HEK293 (cell line): ENCODE measurements around the gene ADGRB3.

Source experiments
- CTCF ChIA-PET: fragments of 350-600 bp; formaldehyde crosslinking; extraction: SDS; loops from one replicate; lab custom pipeline; 2021; ENCODE audit warnings: antibody characterized with exemption; lab: Yijun Ruan, JAX
- POLR2A ChIA-PET: fragments of 300-600 bp; formaldehyde crosslinking; extraction: SDS; loops from one replicate; lab custom pipeline; 2020; ENCODE audit warnings: antibody characterized with exemption, inconsistent platforms; lab: Yijun Ruan, JAX
- H3K27ac ChIP-seq: fragments of 200-500 bp; sonication (Bioruptor generic); 2 replicates; pipeline ENCODE4 v1.5.1; 2014; ENCODE audit warnings: low read depth, low read length, control low read depth, inconsistent platforms; ENCODE audit errors: extremely low read depth
- H3K36me3 ChIP-seq, 2 experiments: fragments of 200-500 bp in 1 of 2; sonication (Bioruptor generic) in 1 of 2; 1 replicate in 1 of 2; 2 replicates in 1 of 2; pipeline ENCODE4 v1.5.1; 2014 to 2017; ENCODE audit warnings: inconsistent platforms in 2 of 2, low read length in 2 of 2; ENCODE audit not compliant: control insufficient read depth in 2 of 2, insufficient read depth in 1 of 2
- H3K4me1 ChIP-seq: fragments of 200-500 bp; sonication (Bioruptor generic); 2 replicates; pipeline ENCODE4 v1.5.1; 2014; ENCODE audit warnings: mild to moderate bottlenecking, low read length, inconsistent platforms; ENCODE audit not compliant: control insufficient read depth, insufficient read depth
- H3K4me3 ChIP-seq: 2 replicates; pipeline ENCODE4 v1.5.1; 2011; ENCODE audit warnings: low read depth, mild to moderate bottlenecking, control low read depth, low read length, moderate library complexity
- H3K9me3 ChIP-seq: fragments of 200-500 bp; sonication (Bioruptor generic); 2 replicates; pipeline ENCODE4 v1.5.1; 2014; ENCODE audit warnings: low read depth, low read length, inconsistent platforms; ENCODE audit not compliant: control insufficient read depth, insufficient read depth
- AEBP2 ChIP-seq: fragments of 450-650 bp; formaldehyde crosslinking; IDR thresholded peaks from 2 replicates; pipeline ENCODE4 v1.5.1; 2016; ENCODE audit warnings: missing biosample characterization, missing genetic modification characterization, borderline replicate concordance
- FEZF1 ChIP-seq: fragments of 450-650 bp; formaldehyde crosslinking; IDR thresholded peaks from 2 replicates; pipeline ENCODE4 v1.5.1; 2016; ENCODE audit warnings: missing biosample characterization, missing genetic modification characterization
- MEIS1 ChIP-seq: sonication (generic); formaldehyde crosslinking; IDR thresholded peaks from 2 replicates; pipeline ENCODE4 v1.8.1; 2022; ENCODE audit warnings: missing genetic modification reagents, mild to moderate bottlenecking, borderline replicate concordance
- WT1 ChIP-seq: fragments of 450-650 bp; formaldehyde crosslinking; IDR thresholded peaks from 2 replicates; pipeline ENCODE4 v1.5.1; 2016; ENCODE audit warnings: missing biosample characterization, missing genetic modification characterization
- ZBTB20 ChIP-seq: fragments of 450-650 bp; formaldehyde crosslinking; IDR thresholded peaks from 2 replicates; pipeline ENCODE4 v1.5.1; 2016; ENCODE audit warnings: missing biosample characterization, missing genetic modification characterization
- ZNF112 ChIP-seq: fragments of 450-650 bp; formaldehyde crosslinking; IDR thresholded peaks from 2 replicates; pipeline ENCODE4 v1.5.0; 2017; ENCODE audit warnings: missing biosample characterization, missing genetic modification characterization
- ZNF26 ChIP-seq: fragments of 450-650 bp; formaldehyde crosslinking; IDR thresholded peaks from 2 replicates; pipeline ENCODE4 v1.5.1; 2016; ENCODE audit warnings: missing biosample characterization, missing genetic modification characterization
- ZNF280D ChIP-seq: fragments of 450-650 bp; formaldehyde crosslinking; IDR thresholded peaks from 2 replicates; pipeline ENCODE4 v1.5.1; 2016; ENCODE audit warnings: missing biosample characterization, missing genetic modification characterization
- ZNF514 ChIP-seq: fragments of 450-650 bp; formaldehyde crosslinking; IDR thresholded peaks from 2 replicates; pipeline ENCODE4 v1.5.1; 2016; ENCODE audit warnings: missing biosample characterization, missing genetic modification characterization
- ZNF530 ChIP-seq: fragments of 450-650 bp; formaldehyde crosslinking; IDR thresholded peaks from 2 replicates; pipeline ENCODE4 v1.5.1; 2016; ENCODE audit warnings: low read depth, missing biosample characterization, missing genetic modification characterization
- ZNF626 ChIP-seq: fragments of 450-650 bp; sonication (Bioruptor Pico); formaldehyde crosslinking; IDR thresholded peaks from 2 replicates; pipeline ENCODE4 v1.5.1; 2018; ENCODE audit warnings: missing biosample characterization, missing genetic modification characterization, inconsistent platforms
- ZNF677 ChIP-seq: fragments of 450-650 bp; IDR thresholded peaks from 2 replicates; pipeline ENCODE4 v1.5.0; 2018; ENCODE audit warnings: missing biosample characterization, mild to moderate bottlenecking, missing genetic modification characterization, moderate library complexity
- ZNF701 ChIP-seq: fragments of 450-650 bp; formaldehyde crosslinking; IDR thresholded peaks from 2 replicates; pipeline ENCODE4 v1.5.1; 2016; ENCODE audit warnings: missing biosample characterization, missing genetic modification characterization
- ZNF843 ChIP-seq: fragments of 450-650 bp; formaldehyde crosslinking; IDR thresholded peaks from 2 replicates; pipeline ENCODE4 v1.5.1; 2016; ENCODE audit warnings: missing biosample characterization, missing genetic modification characterization
- TF ChIP-seq, protein P1 (sequence below): fragments of 450-650 bp; formaldehyde crosslinking; IDR thresholded peaks from 2 replicates; pipeline ENCODE4 v1.5.1; 2017; ENCODE audit warnings: missing biosample characterization, missing genetic modification characterization

The ADGRB3 gene

GRCh38 chr6:69265706-69266105 lies 630.6 kb downstream of the ADGRB3 start (continued):
- no peak for TF ChIP-seq AEBP2 (tag by site-specific recombination)
- no peak for TF ChIP-seq ZNF843 (tag by site-specific recombination)
- TF ChIP-seq ZNF530 (tag by site-specific recombination): no peak
- TF ChIP-seq FEZF1 (tag by site-specific recombination): no peak
- TF ChIP-seq ZNF677: no peak
- TF ChIP-seq ZNF701 (tag by site-specific recombination): no peak
- TF ChIP-seq WT1 (tag by site-specific recombination): no peak
- TF ChIP-seq MEIS1: no peak
- TF ChIP-seq, protein P1, sequence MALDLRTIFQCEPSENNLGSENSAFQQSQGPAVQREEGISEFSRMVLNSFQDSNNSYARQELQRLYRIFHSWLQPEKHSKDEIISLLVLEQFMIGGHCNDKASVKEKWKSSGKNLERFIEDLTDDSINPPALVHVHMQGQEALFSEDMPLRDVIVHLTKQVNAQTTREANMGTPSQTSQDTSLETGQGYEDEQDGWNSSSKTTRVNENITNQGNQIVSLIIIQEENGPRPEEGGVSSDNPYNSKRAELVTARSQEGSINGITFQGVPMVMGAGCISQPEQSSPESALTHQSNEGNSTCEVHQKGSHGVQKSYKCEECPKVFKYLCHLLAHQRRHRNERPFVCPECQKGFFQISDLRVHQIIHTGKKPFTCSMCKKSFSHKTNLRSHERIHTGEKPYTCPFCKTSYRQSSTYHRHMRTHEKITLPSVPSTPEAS (tag by site-specific recombination): no peak

DNA sequence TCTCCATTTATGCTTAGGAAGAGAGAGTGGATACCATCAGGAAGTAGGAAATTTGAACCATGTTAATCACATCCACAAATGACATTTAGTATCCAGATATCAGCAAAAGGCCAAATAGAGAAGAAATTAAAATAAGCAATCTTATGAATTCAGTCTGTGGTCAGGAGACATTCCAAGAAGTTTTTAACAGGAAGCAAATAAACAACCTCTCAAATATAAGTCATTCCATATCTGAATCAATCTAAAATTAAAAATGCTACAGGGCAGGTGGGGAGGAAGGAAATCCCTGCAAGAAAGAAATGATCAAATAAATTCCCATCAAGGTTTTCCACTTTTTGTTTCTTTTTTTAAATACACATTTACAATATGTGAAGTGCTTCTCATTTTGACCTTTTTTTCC lies 641.1 kb downstream of the ADGRB3 start:
- ChIA-PET POLR2A (no interaction called here), CTCF (interaction anchor here (0.6 kb wide), 1 partner anchor 453 kb away, joined by 3 read pairs; no protein-coding TSS in a partner anchor)
- Histone ChIP-seq H3K4me3 (no peak overlapping the region), H3K4me1 (no peaks in the 10 kb centered on the region), H3K27ac (no peak overlapping the region), H3K36me3 (no peaks in the 10 kb centered on the region), H3K9me3 (no peaks in the 10 kb centered on the region)
- no peak for TF ChIP-seq ZNF112 (tag by site-specific recombination)
- TF ChIP-seq ZNF514 (tag by site-specific recombination): no peak
- no peak for TF ChIP-seq ZNF626 (tag by site-specific recombination)

GRCh38 chr6:69279805-69280204 lies 644.7 kb downstream of the ADGRB3 start:
- H3K27ac ChIP-seq: no peak overlapping the region
- no peaks in the 10 kb centered on the region for H3K4me1 ChIP-seq
- POLR2A ChIA-PET: no interaction called here
- CTCF ChIA-PET: interaction anchor here (0.6 kb wide), 1 partner anchor 829 kb away, joined by 4 read pairs; no protein-coding TSS in a partner anchor
- no peak overlapping the region for H3K4me3 ChIP-seq
- H3K9me3 ChIP-seq: no peaks in the 10 kb centered on the region
- TF ChIP-seq ZNF280D (no peak), ZBTB20 (no peak), ZNF26 (no peak)
- no peaks in the 10 kb centered on the region for H3K36me3 ChIP-seq
